WTC11 (cell line): Measurements from ENCODE around the gene MOB4.

Experiments
- ELF4 ChIP-seq: sonication (generic); formaldehyde crosslinking; IDR thresholded peaks from 2 replicates; pipeline ENCODE4 v1.8.1; 2022; ENCODE audit warnings: low read depth, mild to moderate bottlenecking, moderate library complexity, missing genetic modification reagents
- ESRRA ChIP-seq: sonication (generic); formaldehyde crosslinking; IDR thresholded peaks from 2 replicates; pipeline ENCODE4 v1.8.1; 2022; ENCODE audit warnings: mild to moderate bottlenecking, missing genetic modification reagents, borderline replicate concordance
- FOXJ3 ChIP-seq: sonication (generic); formaldehyde crosslinking; IDR thresholded peaks from 2 replicates; pipeline ENCODE4 v1.9.0; 2021; ENCODE audit warnings: missing genetic modification reagents, mild to moderate bottlenecking, borderline replicate concordance
- FOXP1 ChIP-seq: sonication (generic); formaldehyde crosslinking; IDR thresholded peaks from 2 replicates; pipeline ENCODE4 v1.8.0; 2022; ENCODE audit warnings: missing genetic modification reagents, mild to moderate bottlenecking, moderate library complexity, borderline replicate concordance
- JUN ChIP-seq: sonication (generic); formaldehyde crosslinking; IDR thresholded peaks from 2 replicates; pipeline ENCODE4 v1.8.0; 2023; ENCODE audit warnings: mild to moderate bottlenecking, missing genetic modification reagents
- MXD4 ChIP-seq: fragments of 250-450 bp; sonication (Bioruptor Pico); IDR thresholded peaks from 2 replicates; pipeline ENCODE4 v1.8.0; 2021; ENCODE audit warnings: mild to moderate bottlenecking, moderate library complexity, borderline replicate concordance
- MYBL2 ChIP-seq: sonication (generic); formaldehyde crosslinking; IDR thresholded peaks from 2 replicates; pipeline ENCODE4 v1.8.1; 2023; ENCODE audit warnings: mild to moderate bottlenecking, moderate library complexity, missing genetic modification reagents
- NR2C2 ChIP-seq: sonication (generic); formaldehyde crosslinking; IDR thresholded peaks from 2 replicates; pipeline ENCODE4 v1.8.0; 2022; ENCODE audit warnings: mild to moderate bottlenecking, missing genetic modification reagents
- SOX15 ChIP-seq: fragments of 250-450 bp; sonication (Bioruptor Pico); IDR thresholded peaks from 2 replicates; pipeline ENCODE4 v1.9.0; 2021; ENCODE audit warnings: mild to moderate bottlenecking
- TCF7 ChIP-seq: sonication (generic); formaldehyde crosslinking; IDR thresholded peaks from 2 replicates; pipeline ENCODE4 v1.8.0; 2022; ENCODE audit warnings: mild to moderate bottlenecking, low read depth, missing genetic modification reagents, moderate library complexity
- TF ChIP-seq, protein P1 (sequence below): sonication (generic); formaldehyde crosslinking; IDR thresholded peaks from 2 replicates; pipeline ENCODE4 v1.8.1; 2022; ENCODE audit warnings: low read depth, missing genetic modification reagents, borderline replicate concordance
- TF ChIP-seq, protein P2 (sequence below): fragments of 200-600 bp; IDR thresholded peaks from 2 replicates; pipeline ENCODE4 v1.8.0; 2022; ENCODE audit warnings: antibody characterized with exemption
- TF ChIP-seq, protein P3 (sequence below): sonication (generic); formaldehyde crosslinking; IDR thresholded peaks from 2 replicates; pipeline ENCODE4 v1.8.0; 2022; ENCODE audit warnings: mild to moderate bottlenecking, missing genetic modification reagents
- TF ChIP-seq, protein P4 (sequence below): sonication (generic); formaldehyde crosslinking; IDR thresholded peaks from 2 replicates; pipeline ENCODE4 v1.8.1; 2023; ENCODE audit warnings: mild to moderate bottlenecking, missing genetic modification reagents

DNA sequence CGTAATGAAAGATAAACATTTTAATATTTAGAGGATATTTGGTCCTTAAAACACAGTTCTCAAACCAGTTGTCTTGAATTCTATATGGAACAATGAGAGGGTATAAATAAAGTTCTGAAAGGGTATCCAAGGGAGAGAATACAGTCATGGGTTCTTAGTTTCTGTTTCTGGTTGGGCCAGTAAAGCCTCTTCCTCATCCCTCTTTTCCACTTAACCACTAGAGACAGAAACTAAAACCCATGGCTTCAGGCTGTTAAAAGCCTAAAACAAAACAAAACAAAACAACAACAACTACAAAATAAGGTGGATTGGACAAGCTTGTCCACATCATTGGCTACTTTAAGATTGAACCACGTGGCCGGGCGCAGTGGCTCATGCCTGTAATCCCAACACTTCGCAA lies 43.7 kb upstream of the MOB4 start:
- TF ChIP-seq, protein P1, sequence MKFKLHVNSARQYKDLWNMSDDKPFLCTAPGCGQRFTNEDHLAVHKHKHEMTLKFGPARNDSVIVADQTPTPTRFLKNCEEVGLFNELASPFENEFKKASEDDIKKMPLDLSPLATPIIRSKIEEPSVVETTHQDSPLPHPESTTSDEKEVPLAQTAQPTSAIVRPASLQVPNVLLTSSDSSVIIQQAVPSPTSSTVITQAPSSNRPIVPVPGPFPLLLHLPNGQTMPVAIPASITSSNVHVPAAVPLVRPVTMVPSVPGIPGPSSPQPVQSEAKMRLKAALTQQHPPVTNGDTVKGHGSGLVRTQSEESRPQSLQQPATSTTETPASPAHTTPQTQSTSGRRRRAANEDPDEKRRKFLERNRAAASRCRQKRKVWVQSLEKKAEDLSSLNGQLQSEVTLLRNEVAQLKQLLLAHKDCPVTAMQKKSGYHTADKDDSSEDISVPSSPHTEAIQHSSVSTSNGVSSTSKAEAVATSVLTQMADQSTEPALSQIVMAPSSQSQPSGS = no peak
- TF ChIP-seq, protein P2, sequence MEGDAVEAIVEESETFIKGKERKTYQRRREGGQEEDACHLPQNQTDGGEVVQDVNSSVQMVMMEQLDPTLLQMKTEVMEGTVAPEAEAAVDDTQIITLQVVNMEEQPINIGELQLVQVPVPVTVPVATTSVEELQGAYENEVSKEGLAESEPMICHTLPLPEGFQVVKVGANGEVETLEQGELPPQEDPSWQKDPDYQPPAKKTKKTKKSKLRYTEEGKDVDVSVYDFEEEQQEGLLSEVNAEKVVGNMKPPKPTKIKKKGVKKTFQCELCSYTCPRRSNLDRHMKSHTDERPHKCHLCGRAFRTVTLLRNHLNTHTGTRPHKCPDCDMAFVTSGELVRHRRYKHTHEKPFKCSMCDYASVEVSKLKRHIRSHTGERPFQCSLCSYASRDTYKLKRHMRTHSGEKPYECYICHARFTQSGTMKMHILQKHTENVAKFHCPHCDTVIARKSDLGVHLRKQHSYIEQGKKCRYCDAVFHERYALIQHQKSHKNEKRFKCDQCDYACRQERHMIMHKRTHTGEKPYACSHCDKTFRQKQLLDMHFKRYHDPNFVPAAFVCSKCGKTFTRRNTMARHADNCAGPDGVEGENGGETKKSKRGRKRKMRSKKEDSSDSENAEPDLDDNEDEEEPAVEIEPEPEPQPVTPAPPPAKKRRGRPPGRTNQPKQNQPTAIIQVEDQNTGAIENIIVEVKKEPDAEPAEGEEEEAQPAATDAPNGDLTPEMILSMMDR = no peak
- no peak for TF ChIP-seq FOXP1 (CRISPR knock-in tag)
- TF ChIP-seq ELF4 (CRISPR knock-in tag) = no peak
- no peak for TF ChIP-seq NR2C2 (CRISPR knock-in tag)
- TF ChIP-seq SOX15 (CRISPR knock-in tag) = no peak
- no peak for TF ChIP-seq MYBL2
- TF ChIP-seq ESRRA (CRISPR knock-in tag) = no peak
- TF ChIP-seq, protein P3, sequence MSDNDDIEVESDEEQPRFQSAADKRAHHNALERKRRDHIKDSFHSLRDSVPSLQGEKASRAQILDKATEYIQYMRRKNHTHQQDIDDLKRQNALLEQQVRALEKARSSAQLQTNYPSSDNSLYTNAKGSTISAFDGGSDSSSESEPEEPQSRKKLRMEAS (CRISPR knock-in tag) = no peak
- no peak for TF ChIP-seq FOXJ3 (CRISPR knock-in tag)
- TF ChIP-seq MXD4 (CRISPR knock-in tag) = no peak
- TF ChIP-seq, protein P4, sequence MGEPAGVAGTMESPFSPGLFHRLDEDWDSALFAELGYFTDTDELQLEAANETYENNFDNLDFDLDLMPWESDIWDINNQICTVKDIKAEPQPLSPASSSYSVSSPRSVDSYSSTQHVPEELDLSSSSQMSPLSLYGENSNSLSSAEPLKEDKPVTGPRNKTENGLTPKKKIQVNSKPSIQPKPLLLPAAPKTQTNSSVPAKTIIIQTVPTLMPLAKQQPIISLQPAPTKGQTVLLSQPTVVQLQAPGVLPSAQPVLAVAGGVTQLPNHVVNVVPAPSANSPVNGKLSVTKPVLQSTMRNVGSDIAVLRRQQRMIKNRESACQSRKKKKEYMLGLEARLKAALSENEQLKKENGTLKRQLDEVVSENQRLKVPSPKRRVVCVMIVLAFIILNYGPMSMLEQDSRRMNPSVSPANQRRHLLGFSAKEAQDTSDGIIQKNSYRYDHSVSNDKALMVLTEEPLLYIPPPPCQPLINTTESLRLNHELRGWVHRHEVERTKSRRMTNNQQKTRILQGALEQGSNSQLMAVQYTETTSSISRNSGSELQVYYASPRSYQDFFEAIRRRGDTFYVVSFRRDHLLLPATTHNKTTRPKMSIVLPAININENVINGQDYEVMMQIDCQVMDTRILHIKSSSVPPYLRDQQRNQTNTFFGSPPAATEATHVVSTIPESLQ (CRISPR knock-in tag) = no peak
- TF ChIP-seq TCF7 (CRISPR knock-in tag) = no peak
- TF ChIP-seq JUN (CRISPR knock-in tag) = no peak
